Body of pancreas (tissue), 4 donors: ENCODE data around the gene MAP4K3.

ENCODE experiments used
- CTCF ChIP-seq, 7 experiments: fragments of 450-650 bp in 4 of 7; fragments of 200-600 bp in 3 of 7; sonication (generic) in 3 of 7; IDR thresholded peaks; one replicate each; pipeline ENCODE4 v1.5.1; 2016 to 2019; ENCODE audit warnings: antibody characterized with exemption in 7 of 7
- POLR2A ChIP-seq, 3 donors: fragments of 450-650 bp; IDR thresholded peaks; one replicate each; pipeline ENCODE4 v1.6.1; 2016; ENCODE audit warnings: antibody characterized with exemption in 3 of 3, mild to moderate bottlenecking in 2 of 3

GRCh38 chr2:39215545-39215944, 221.5 kb downstream of the MAP4K3 start:
- TF ChIP-seq CTCF (IDR thresholded peaks at IDR 0.05) (no peak), POLR2A (IDR thresholded peaks at IDR 0.05) (no peak)
